HG03558 (cell line): Measurements from ENCODE around the gene BCL2L11.

Source experiments
- ATAC-seq: cut with Tn5 transposase; IDR thresholded peaks from one replicate; pipeline ENCODE4 v1.9.1; 2021; ENCODE audit warnings: moderate number of reproducible peaks; ENCODE audit not compliant: unreplicated experiment; ENCODE audit errors: extremely low read depth

Gene BCL2L11

GRCh38 chr2:111142101-111142500, 21.4 kb downstream of the BCL2L11 start:
- no peak for ATAC-seq

GRCh38 chr2:111143107-111143842, 22.6 kb downstream of the BCL2L11 start:
- no peak for ATAC-seq

DNA sequence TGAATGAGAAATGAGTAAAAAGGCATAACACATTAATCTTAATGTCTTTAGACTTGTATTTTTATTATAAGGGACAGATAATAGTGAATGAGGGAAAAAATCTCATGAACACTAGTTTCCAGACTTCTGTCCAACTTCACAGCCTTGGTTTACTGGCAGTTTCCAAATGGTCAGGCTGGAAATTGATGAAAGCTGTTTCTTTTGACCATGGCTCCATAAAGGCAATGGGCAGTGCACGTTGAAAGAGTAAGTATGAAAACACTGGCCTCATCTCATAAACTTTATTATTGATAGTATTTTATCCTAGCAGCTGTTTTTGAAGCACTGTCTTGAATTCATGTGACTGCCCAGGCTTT, 23.1 kb downstream of the BCL2L11 start:
- no peak for ATAC-seq

GRCh38 chr2:111145103-111145760, 24.5 kb downstream of the BCL2L11 start:
- ATAC-seq = no peak

GRCh38 chr2:111145951-111146350, 25.2 kb downstream of the BCL2L11 start:
- ATAC-seq = no peak

- ATAC-seq = no peak
Observed at GRCh38 chr2:111148225-111148873, 27.6 kb downstream of the BCL2L11 start.

DNA sequence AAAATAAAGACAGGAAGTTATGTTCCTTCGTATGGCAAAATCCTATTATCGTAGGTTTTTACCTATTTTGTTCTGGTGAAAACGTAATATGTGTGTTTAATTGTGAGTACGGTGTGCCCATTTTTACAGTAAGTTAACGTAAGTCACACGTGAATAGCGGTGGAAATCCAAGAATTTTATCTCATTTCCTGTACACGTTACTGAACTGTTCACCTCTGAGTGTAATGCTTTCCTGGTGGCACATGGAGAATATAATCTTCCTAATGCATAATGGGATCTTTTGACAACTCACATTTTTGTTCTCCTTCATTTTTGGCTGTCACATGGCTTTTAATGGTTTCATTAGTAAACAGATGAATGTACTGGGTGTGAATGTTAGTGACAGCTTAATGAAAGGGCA, 28.2 kb downstream of the BCL2L11 start:
- no peak for ATAC-seq

GRCh38 chr2:111149882-111150455, 29.3 kb downstream of the BCL2L11 start:
- no peak for ATAC-seq

DNA sequence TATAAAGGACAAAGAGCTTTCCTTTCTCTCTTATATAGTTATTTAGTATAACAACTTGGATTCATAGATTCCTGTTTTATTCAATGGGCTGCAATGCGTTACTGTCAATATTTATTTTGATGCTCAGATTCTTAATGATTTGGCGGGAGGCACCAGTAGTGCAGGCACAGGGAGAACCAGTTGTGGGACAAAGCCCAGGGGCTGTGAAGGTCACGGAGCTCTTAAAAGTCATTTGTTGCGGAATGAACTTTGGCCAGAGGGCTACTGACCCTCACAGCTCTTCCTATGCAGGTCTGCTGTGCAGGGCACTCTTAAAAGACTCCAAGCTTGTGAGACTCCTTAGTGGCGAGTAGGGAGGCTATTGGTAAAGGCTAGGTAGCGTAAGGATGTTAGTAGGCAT, 34.0 kb downstream of the BCL2L11 start:
- no peak for ATAC-seq

DNA sequence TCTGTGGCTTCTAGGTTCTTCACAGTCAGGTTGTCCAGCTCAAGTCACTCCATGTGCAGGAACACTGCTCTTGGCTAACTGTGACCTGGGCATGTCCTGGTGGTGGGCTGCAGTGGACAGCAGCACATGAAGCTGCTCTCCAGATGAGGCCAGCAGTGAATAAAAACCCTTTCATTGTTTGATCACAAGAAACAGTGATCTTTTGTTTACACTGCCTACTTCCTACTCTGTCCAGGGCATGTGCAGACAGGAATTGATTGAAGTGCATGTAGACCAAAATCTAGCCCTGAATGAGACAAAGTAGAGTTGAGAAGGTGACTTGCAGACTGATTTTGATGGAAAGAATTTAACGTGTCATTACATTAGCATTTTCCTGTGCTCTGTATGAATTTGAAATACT, 34.9 kb downstream of the BCL2L11 start:
- ATAC-seq = no peak

GRCh38 chr2:111156529-111156928, 35.8 kb downstream of the BCL2L11 start:
- ATAC-seq = no peak

DNA sequence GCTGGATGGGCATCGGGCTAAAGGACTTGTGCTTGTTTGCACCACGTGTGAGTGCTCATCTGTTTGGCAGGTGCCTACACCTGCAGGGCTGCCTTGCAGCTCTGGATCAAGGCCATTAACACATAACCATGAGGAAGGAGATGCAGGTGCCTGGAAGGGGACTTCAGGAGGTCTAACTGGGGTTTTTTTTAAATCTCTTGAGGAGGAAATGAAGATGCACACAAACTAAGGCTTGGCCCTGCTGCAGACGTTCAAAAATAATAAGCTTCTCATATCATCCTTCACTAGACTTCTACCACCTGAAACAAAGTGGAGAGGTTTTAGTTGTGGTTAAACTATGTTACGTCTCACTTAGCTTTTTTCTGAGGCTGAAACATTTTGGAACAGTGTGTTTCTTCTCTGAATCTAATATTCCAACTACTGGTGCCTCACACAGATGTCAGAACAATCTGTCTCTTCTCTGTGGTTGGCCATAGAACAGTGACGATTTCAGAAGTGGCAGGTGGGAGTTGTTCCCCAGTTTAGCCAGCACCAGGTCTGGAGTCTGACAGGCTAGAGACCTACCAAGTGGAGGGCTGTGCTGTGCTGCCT, 36.5 kb downstream of the BCL2L11 start:
- no peak for ATAC-seq

- ATAC-seq = no peak
Observed at GRCh38 chr2:111157798-111158197, 37.1 kb downstream of the BCL2L11 start.

DNA sequence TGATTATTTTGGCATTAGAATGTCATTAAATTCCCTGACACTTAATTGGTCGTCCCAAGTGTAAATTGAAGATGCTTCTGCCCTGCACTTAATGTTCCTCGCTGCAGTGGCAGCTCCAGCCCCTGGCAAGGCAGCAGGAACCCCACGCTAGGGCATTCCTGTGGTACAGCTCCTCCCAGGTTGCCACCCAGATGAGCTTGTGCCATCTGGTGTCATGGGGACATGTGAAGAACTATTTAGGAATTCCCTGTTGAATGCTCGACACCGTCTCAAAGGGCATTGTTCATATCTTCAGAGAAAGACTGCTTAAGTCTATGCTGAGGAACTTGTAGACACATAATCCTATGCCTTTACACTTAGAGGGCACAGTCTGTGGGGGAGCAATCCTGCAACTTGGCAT, 38.9 kb downstream of the BCL2L11 start:
- ATAC-seq = no peak

GRCh38 chr2:111160758-111161157, 40.0 kb downstream of the BCL2L11 start:
- no peak for ATAC-seq

DNA sequence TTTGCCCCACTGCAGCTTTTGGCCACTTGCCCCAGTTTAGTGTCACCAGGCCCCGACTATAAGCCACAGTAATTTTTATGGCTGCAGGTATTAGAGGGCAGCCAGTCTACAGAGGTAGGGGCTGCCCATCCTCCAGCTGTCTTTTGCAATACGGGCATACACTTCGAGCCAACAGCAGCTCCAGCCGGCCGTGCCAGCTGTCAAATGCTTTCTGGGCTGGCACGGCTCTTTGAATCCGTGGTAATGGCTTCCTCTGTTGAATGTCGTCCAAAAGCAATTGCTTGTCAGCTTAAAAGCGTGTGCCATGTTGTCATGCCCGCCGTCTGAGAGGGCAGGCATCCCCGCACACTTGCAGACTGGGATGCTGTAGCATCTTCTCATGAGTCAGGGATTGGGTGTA, 41.3 kb downstream of the BCL2L11 start:
- ATAC-seq = no peak

GRCh38 chr2:111162718-111163331, 42.1 kb downstream of the BCL2L11 start:
- ATAC-seq = no peak

DNA sequence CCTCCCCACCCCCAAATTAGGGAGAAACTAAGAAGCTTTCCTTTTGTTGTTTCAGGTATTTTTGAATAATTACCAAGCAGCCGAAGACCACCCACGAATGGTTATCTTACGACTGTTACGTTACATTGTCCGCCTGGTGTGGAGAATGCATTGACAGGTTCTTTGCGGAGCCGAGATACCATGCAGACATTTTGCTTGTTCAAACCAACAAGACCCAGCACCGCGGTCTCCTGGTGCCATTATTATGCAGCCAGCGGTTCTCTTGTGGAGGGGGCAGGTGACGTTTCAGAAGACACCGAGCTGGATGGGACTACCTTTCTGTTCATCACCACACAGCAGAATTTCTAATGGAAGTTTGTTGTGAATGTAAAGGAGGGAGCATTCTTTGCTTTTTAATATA, 43.4 kb downstream of the BCL2L11 start:
- ATAC-seq = no peak

GRCh38 chr2:111165084-111165483, 44.4 kb downstream of the BCL2L11 start:
- no peak for ATAC-seq

DNA sequence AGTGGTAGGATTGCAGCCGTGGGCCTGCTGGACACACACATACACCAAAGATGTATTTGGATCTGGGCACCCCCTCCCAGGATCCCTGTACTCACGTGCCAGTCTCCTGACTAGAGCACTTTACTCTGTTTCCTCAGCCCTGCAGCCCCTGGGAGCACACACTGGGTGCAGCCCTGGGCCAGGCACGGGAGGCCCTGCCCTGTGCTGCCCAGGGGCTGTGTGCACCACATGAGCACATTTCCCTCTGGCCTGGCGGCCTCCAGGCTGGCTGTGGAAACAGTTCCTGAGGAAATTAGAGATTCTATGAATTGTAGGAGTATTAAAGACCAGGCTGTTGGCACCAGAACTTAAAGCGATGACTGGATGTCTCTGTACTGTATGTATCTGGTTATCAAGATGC, 45.4 kb downstream of the BCL2L11 start:
- ATAC-seq = no peak
